ENCODE data around the gene PRKAR1B.

- TF ChIP-seq CTCF (conservative IDR thresholded peaks at IDR 0.05) (no peak), EZH2 (IDR thresholded peaks at IDR 0.05; ENCODE audit: low read depth) (no peak)
These were observed 46.5 kb upstream of the PRKAR1B start for GRCh38 chr7:773622-773915.

Data from PC-9 (cell line).